ENCODE measurements around the gene SCFD2.

GRCh38 chr4:53123171-53123570 lies 242.7 kb downstream of the SCFD2 start:
- TF ChIP-seq JUN (IDR thresholded peaks at IDR 0.05; ENCODE audit: borderline replicate concordance, insufficient read depth, insufficient read length, low read depth) (no peak), CTCF (IDR thresholded peaks at IDR 0.05; ENCODE audit: extremely low read depth in 1 of 2, insufficient read depth in 1 of 2, low read depth in 1 of 2, low read length in 2 of 2) (no peak), POLR2AphosphoS5 (IDR thresholded peaks at IDR 0.05; ENCODE audit: insufficient read depth, low read depth, low read length) (no peak), MAX (IDR thresholded peaks at IDR 0.05; ENCODE audit: insufficient read depth, insufficient read length) (no peak), EZH2 (IDR thresholded peaks at IDR 0.05; ENCODE audit: borderline replicate concordance, low read depth, low read length, severe bottlenecking) (no peak), FOS (IDR thresholded peaks at IDR 0.05; ENCODE audit: borderline replicate concordance, insufficient read depth, low read length) (no peak), POLR2A (IDR thresholded peaks at IDR 0.05; ENCODE audit: low read depth, low read length) (no peak), GATA2 (IDR thresholded peaks at IDR 0.05; ENCODE audit: insufficient read depth, insufficient read length, low read depth, low read length) (no peak), MYC (IDR thresholded peaks at IDR 0.05; ENCODE audit: low read depth, low read length) (no peak)
